Stimulated activated CD4-positive, alpha-beta T cell treated with anti-CD3 and anti-CD28 coated beads, Interleukin-1b, Interleukin-23, amount 100 ng/mL, for 48 hours (primary cell): ENCODE data around the gene ZNF12.
"Not testable (repeated sequence)": the region's sequence is repeated elsewhere in the genome, so short reads cannot be mapped to it uniquely, and the experiment has no call there.

Experiments
- DNase-seq: peaks from one replicate; pipeline ENCODE4 v3.0.0-alpha.2; 2020

Gene ZNF12

GRCh38 chr7:6691103-6691502, 15.6 kb downstream of the ZNF12 start:
- DNase-seq: no peak

DNA sequence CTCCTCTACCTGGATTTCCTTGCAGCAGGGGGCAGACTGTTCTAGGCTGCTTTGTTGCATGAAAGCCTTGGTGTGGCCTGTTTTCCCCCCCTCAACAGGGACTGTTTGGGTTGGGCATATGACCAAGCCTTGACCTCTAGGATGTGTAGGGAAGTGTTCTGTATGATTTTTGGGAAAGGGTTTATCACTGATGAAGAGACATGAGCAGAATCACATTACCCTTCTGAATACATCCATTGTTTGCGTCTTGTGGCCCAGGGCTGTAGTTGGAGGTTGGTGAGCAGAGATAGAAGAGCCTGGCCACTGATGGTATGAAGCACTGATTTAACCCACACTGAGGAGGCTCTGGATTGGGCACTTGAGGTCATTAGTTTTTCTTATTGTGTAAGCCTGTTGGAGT, 26.6 kb downstream of the ZNF12 start:
- no peak for DNase-seq

DNA sequence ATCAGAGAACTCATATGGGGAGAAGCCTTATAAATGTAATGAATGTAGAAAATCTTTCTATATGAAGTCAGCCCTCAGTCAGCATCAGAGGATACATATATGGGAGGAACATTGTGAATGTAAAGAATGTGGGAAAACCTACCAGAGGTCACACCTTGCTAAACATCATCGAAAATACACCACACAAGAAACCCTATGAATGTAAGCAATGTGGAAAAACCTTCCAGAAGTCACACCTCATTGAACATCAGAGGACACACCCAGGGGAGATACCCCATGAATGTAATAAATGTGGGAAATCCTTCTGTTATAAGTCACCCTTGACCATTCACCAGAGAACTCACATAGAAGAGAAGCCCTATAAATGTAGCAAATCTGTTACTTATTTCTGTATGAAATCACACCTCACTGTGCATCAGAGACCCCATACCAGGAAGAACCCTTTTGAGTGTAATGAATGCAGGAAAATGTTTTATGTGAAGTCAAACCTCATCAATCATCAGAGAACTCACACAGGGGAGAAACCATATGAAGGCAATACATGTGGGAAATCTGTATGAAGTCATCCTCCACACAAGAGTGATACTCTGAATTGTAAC, 30.8 kb downstream of the ZNF12 start:
- no peak for DNase-seq

GRCh38 chr7:6670851-6671250, 35.9 kb downstream of the ZNF12 start:
- DNase-seq: not testable (repeated sequence)

DNA sequence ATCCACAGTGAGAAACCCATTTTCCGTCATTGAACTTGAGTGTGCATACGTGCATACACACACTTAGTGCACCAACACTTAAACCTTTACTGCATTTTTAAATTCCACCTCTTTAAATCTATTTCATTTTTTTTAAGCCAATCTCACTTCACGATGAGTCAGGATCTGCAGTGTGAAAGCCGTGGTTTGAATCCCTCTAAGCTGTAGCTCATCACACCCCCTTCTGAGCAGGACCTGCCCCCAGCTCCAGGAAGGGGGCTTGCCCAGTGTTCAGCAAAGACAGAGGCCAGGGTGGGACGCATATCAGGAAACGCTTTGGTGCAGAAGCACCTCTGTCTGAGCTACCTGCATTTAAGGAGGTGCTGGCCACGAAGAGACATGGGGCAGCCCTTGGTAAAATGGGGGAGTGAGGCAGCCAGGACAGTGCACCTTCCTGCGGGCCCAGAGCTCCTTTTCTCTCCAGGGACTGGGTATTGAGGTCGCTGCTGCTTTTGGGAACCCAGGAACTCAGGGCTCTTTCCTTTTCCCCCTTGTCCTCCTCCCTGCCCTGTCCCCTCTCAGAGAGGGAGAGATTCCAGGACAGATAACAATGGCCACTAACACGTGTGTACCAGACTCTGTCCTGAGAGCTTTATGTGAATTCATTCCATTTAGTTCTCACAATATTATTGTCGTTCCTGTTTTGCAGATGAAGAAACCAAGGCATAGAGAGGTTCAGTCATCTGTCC, 48.0 kb downstream of the ZNF12 start:
- DNase-seq: no peak

GRCh38 chr7:6656413-6656812, 50.3 kb downstream of the ZNF12 start:
- DNase-seq: no peak

DNA sequence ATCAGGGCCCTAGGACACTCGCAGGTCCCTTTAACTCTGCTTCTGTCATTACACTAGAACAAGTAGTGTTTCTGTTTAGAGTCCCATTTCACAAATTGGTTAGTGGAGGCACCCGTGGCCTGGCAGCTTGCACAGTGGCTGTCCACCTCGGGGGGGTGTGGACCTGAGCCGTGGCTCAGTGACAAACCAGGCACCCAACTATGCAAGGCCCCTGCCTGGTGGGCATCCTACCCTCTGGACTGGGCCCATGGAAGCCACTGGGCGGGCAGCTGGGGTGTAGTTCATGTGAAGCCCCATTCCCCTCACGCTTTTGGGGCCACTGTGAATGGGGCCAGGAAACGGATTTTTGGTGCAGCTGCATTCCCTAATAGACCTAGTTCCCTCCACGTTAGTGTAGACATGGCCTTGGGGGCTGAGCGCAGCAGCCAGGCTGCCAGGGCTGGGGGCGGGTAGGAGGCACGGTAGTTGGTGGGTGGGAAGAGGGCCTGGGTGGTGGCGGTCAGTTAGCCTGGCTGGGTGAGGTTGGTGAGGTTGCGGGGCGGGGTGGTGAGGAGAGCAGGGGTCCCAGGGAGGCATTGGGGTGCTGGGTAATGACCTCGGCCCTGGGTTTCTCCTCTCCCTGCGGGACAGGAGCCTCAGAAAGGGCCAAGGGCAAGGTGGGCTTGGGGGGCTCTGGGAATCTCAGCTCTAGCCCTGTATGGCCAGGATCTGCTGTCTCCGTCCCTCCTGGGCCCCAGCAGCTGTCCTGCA, 50.9 kb downstream of the ZNF12 start:
- DNase-seq: no peak

DNA sequence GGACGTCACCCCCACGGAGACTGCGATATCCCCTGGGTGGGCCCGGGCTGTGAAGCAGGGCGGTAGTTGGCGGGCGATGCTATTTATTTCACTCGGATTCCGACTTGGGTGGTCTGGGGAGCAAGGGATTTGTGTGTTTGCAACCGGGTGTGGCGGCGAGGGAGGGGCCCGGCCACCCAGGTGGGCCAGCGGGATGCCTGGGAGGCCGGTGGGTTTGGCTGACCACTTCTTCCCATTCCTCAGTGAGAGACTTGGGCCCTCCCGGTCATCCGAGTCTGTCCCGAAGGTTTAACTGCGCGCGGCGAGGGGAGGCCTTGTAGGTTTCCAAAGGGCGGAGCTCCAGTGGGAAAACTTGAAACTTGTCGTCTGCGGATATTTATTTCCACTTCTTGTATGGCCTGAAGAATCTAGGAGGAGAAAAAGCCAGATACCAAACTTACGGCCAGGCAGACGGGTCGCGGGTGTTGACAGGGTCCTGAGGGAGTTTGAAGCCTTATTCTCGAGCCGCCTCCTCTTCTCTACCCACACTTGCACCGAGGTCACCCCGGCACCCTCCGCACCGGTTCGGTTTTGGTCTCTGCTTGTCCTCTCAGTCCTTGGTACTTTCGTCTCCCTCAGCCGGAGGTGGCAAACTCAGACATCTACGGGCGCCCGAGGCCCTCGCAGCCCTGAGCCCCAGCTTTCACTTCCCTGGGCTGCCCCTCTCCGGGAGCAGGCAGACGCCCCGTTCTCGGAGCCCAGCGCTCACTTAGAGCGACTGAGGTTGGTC, 51.7 kb downstream of the ZNF12 start:
- DNase-seq: no peak

DNA sequence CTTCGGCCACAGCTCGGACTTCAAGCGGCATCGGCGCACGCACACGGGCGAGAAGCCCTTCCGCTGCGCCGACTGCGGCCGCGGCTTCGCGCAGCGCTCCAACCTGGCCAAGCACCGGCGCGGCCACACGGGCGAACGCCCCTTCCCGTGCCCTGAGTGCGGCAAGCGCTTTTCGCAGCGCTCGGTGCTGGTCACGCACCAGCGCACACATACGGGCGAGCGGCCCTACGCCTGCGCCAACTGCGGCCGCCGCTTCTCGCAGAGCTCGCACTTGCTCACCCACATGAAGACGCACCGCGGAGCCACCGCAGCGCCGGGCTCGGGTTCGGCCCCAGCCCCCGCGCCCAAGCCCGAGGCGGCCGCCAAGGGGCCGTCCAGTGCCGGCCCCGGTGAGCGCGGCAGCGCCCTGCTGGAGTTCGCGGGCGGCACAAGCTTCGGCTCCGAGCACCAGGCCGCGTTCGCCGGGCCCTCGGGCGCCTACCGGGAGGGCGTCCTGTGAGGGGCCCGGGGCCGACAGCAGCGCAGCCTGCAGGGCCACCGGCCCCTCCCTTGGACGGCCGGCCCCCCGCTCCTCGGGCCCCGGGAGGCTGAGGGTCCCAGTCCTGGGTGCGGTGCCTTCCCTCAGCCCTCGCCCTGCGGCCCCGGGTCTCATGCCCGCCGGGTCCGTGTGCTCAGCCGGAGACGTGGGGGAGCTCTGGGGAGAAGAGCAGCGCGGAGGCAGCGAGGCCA, 52.5 kb downstream of the ZNF12 start:
- DNase-seq: no peak

DNA sequence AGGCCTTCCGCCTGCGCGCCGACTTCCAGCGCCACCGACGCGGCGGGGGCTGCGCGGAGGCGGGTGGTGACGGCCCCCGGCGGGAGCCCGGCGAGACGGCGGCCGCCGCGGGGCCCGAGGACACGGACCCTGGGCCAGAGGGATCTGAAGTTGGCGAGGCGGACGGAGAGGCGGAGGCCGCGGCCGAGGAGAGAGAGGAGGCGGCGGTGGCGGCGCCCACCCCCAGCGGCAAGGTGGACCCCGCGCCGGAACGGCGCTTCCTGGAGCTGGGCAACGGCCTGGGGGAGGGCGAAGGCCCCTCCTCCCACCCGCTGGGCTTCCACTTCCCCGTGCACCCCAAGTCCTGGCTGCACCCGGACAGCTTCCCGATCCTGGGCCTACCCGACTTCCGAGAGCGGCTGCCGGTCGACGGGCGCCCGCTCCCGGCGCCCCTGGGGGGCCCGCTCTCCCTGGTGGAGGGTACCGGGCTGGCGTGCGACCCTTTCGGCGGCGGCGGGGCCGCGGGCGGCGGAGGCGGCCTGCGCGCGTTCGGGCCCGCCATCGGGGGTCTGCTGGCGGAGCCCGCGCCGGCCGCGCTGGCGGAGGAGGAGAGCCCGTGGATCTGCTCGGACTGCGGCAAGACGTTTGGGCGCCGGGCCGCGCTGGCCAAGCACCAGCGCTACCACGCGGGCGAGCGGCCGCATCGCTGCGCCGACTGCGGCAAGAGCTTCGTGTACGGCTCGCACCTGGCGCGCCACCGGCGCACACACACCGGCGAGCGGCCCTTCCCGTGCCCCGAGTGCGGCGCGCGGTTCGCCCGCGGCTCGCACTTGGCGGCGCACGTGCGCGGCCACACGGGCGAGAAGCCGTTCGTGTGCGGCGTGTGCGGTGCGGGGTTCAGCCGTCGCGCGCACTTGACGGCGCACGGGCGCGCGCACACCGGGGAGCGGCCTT, 53.4 kb downstream of the ZNF12 start:
- no peak for DNase-seq

DNA sequence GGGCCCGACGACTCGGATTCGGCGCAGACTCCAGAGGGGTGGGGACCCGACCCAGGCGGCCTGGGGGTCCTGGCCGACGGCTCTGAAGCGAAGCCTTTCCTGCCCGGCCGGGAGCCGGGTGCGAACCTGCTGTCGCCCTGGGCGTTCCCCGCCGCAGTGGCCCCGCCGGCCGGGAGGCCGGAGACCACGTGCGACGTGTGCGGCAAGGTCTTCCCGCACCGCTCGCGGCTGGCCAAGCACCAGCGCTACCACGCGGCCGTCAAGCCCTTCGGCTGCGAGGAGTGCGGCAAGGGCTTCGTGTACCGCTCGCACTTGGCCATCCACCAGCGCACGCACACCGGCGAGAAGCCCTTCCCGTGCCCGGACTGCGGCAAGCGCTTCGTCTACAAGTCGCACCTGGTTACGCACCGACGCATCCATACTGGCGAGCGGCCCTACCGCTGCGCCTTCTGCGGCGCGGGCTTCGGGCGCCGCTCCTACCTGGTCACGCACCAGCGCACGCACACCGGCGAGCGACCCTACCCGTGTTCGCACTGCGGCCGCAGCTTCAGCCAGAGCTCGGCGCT, 54.2 kb downstream of the ZNF12 start:
- DNase-seq: no peak

- DNase-seq: no peak
Observed at GRCh38 chr7:6651851-6652445, 54.8 kb downstream of the ZNF12 start.

DNA sequence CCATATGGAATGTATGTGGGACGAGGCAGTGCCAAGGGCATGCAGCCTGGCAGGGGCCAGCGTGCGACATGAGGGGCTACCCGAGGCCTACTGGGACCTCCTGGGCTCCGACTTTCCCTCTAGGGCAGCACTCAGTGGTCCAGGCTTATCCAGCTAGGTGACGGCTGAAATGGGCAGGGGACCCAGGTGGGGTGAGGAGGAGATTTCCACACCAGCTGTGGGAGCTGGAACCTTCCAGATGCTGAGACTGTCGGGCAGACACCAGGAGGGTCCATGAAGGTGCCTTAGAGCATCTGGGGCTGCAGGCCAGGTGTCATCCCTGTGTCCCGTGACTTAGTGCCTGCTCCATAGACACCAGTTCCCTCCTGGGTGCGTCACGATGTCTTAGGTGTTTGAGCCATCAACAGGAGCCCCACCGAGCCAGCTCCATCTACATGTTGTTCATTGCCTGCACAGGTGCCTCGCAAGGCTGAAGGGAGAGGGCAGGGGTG, 56.2 kb downstream of the ZNF12 start:
- no peak for DNase-seq

GRCh38 chr7:6650086-6650485, 56.7 kb downstream of the ZNF12 start:
- DNase-seq: no peak

DNA sequence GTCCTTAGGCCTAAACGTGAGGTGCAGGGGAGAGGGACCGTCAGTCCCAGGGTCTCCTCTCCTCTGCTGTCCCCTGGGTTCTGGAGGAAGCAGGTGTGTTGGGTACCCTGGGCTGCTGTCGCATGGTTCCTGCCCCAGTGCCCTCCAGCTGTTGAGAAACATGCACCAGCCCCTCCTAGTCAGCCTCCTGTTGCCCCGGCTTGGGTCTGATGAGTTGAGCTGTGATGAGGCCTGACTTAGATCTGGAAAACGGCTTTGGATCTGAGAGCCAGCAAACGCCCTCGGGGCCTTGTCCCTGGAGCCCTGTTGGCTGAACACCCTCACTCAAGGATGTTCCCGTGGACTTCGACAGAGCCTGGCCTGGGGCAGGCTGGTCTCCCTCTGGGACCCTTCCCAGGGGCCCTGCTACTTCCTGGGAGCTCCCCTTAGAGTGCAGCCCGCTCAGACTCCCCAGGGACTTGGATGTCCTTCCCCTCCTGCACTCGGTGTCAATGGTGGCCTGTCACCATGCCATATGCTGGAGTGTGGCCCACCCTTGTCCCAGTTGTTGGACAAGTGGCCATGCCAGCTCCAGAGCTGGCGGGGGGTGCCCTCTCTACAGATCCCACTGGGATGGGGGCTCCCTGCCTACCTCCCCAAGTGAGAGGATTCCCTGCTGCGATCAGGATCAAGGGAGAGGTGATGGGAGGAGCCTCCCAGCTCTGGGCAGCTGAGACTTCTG, 57.3 kb downstream of the ZNF12 start:
- no peak for DNase-seq

DNA sequence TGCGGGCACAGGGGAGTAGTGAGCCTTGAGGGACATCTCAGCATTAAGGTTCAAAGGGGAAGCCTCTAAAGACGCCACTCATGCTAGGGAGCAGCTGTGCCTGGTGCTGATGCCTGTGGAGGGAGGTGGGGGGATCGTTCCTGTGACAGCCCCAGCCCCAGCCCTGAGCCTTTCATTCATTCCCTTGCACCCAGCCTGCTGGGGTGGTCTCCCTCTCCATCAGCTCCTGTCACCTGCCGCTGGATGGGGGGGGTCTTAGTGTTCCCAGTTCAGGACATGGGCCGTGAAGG, 58.0 kb downstream of the ZNF12 start:
- DNase-seq: no peak

DNA sequence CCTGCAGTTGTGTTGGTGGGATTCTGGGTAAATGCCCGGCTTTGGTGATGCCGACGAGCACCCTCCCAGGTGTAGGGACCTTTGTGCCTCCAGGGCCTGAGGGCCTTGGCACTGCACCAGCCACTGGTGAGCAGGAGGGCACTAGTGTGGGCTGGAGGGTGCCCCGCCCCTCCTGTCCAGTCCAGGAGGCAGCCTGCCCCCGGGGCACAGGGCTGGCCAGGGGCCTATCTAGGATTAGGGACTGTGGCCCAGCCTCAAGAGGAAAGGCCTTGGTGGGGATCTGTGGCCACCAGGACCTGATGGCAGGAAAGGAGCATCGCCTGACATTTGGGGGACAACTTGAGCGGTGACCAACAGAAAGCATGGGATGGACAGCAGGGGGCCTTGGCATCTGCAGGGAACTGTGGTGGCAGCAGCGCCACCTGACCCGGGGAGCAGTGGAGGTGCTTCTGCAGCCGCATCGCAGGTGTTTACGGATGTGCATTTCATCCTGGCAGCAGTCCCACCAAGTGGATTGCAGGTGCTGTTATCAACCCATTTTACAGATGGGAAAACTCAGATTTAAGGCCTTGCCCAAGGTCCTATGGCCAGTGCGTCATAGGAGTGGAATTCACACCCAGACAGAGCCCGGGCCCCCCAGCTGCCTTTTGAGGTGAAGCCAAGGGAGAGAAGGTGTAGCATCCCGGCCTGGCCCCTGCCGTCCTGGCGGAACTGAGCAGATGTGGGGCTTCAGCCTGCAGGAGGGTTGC, 58.5 kb downstream of the ZNF12 start:
- DNase-seq: no peak

GRCh38 chr7:6647541-6647940, 59.2 kb downstream of the ZNF12 start:
- DNase-seq: no peak

- DNase-seq: no peak
Observed at GRCh38 chr7:6647080-6647479, 59.7 kb downstream of the ZNF12 start.
